LNCaP clone FGC (cell line): ENCODE measurements around the gene TOX3.
A peak's percentile ranks its signal among the peaks of the same experiment; 100 is the strongest.

Experiments used
- DNase-seq: peaks from one replicate; pipeline ENCODE4 v3.0.0-alpha.2; 2011; ENCODE audit warnings: low read depth
- H3K4me3 ChIP-seq: 2 replicates; pipeline ENCODE4 v1.5.1; 2011; ENCODE audit warnings: mild to moderate bottlenecking, low read depth, low read length, control low read depth
- TF ChIP-seq, protein P1 (sequence below): IDR thresholded peaks from 2 replicates; pipeline ENCODE4 v1.5.1; 2012; ENCODE audit warnings: mild to moderate bottlenecking; ENCODE audit not compliant: control insufficient read depth, insufficient read depth; ENCODE audit errors: extremely low read depth

TOX3 gene

DNA sequence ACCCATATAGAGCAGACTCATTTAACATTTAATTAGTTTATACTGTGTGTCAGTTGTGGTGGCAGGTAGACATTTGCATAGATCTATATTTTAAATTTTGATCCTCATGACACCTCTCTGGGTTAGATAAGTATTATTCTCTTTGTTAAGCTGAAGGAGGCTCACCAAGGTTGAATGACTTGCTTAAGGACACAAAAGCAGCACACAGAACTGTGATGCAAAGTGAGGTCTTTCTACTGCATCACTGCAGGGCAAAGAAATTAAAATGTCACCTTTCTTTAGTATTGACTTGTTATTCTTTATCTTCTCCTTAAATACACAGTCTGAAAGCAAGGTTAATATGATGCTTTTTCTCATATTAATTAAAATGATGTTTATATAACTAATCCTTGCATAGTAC, 8.6 kb upstream of the TOX3 start:
- TF ChIP-seq, protein P1, sequence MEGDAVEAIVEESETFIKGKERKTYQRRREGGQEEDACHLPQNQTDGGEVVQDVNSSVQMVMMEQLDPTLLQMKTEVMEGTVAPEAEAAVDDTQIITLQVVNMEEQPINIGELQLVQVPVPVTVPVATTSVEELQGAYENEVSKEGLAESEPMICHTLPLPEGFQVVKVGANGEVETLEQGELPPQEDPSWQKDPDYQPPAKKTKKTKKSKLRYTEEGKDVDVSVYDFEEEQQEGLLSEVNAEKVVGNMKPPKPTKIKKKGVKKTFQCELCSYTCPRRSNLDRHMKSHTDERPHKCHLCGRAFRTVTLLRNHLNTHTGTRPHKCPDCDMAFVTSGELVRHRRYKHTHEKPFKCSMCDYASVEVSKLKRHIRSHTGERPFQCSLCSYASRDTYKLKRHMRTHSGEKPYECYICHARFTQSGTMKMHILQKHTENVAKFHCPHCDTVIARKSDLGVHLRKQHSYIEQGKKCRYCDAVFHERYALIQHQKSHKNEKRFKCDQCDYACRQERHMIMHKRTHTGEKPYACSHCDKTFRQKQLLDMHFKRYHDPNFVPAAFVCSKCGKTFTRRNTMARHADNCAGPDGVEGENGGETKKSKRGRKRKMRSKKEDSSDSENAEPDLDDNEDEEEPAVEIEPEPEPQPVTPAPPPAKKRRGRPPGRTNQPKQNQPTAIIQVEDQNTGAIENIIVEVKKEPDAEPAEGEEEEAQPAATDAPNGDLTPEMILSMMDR, result no peak
- no peak overlapping the region for H3K4me3 ChIP-seq
- DNase-seq, result no peak

DNA sequence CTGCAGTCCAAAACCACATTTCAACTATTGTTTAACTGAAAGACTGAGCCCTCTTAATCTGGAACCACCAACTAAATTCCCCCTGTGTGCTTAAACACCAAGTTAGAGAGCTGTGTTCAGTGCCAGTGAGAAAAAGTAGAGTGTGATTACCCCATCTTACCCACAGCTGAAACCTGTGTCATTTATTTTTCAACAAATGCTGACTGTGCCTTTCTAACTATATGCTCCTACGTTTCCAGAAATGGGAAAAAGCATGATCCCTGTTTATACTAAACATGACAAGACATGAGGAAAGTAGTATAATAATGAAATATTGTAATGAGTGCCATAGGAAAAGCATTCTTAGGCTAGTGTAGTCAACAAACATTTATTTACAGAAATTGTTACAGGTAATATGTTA, 7.4 kb upstream of the TOX3 start:
- TF ChIP-seq, protein P1, result no peak
- no peak for DNase-seq

GRCh38 chr16:52553322-52553721, 6.4 kb upstream of the TOX3 start:
- no peak for DNase-seq

More for the DNA sequence above, 7.4 kb upstream of the TOX3 start:
- no peak overlapping the region for H3K4me3 ChIP-seq

GRCh38 chr16:52552643-52553042, 5.7 kb upstream of the TOX3 start:
- TF ChIP-seq, protein P1, result no peak
- DNase-seq, result peak; percentile 79
- no peak overlapping the region for H3K4me3 ChIP-seq

More at GRCh38 chr16:52553322-52553721, 6.4 kb upstream of the TOX3 start:
- no peak overlapping the region for H3K4me3 ChIP-seq
- TF ChIP-seq, protein P1, result peak; percentile 46

DNA sequence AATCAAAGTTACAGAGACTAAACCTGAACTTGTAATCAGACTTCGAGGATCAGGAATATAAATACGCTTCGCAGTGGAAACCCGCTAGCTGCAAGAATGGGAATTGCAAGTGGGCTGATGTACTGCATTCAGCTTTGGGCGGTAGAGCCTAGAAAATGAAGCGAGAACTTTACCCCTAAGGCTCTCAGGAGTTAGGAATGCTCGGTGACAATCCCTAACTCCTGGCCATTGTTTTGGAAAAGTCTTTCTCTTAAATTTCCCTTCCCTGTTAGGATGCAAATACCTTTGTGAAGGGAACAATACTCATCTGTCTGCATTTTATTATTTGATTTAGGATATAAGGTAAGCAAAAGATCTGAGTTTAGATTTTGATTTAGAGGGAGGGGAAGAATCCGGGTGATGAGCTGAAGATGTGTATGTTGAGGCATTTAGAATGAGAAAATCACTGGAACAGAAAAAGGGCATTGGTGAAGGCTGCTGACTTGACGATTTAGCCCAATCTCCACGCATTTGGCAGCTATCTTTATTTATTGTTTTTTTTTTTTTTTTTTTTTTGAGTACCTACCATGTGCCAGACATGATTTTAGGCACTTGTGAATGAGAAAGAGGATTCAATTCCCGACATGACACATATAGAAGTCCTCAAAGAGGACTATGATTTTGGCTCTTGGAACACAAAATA, 2.2 kb upstream of the TOX3 start:
- DNase-seq, result no peak
- TF ChIP-seq, protein P1, result no peak
- no peak overlapping the region for H3K4me3 ChIP-seq

DNA sequence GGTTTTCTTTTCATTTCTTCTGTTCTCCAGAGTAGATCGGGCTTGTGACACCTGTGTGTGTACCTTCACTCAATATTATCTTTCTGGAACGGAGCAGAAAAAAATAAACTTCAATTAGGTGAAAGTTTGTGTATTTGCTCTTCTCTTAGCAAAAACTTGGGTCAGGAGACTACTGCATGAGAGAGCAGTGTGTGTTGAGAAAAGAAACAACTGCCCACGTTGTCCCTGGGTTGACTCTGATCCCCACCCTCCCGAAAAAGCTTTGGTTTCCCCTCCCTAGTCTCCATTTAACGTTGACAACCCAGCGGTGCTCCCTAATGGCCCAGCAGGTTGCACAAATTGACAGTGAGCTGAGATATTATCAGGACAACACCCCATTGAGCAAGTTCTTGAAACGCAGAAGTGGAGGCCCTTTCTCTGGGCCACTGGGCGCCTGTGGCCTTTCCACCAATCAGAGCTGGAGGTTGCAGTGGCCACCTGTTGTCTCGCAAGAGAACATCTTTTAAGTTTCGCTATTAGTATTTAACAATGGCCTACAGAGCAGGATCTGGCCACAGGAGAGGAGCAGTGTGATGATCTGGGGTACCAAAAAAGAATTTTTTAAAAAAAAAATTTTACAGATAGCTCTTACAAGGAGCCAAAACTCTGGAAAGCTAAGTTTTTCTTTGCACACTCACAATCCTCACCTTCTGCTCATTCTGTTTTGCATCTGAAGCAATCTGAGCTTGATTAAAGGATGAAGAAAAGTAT, 1.5 kb upstream of the TOX3 start:
- H3K4me3 ChIP-seq, result no peak overlapping the region
- TF ChIP-seq, protein P1, result no peak
- DNase-seq, result no peak
